GM18858 (cell line): ENCODE measurements around the gene ERN2.
"Not testable (repeated sequence)": the region's sequence is repeated elsewhere in the genome, so short reads cannot be mapped to it uniquely, and the experiment has no call there.

ENCODE experiments used
- ATAC-seq: cut with Tn5 transposase; IDR thresholded peaks from one replicate; pipeline ENCODE4 v1.9.1; 2021; ENCODE audit not compliant: unreplicated experiment

Gene ERN2

GRCh38 chr16:23712976-23713375 is at the start of gene ERN2:
Gene ERN2, minus strand, starts transcription at chr16:23713222. Its CDS starts 35 bp downstream, at chr16:23713187.
- no peak for ATAC-seq

DNA sequence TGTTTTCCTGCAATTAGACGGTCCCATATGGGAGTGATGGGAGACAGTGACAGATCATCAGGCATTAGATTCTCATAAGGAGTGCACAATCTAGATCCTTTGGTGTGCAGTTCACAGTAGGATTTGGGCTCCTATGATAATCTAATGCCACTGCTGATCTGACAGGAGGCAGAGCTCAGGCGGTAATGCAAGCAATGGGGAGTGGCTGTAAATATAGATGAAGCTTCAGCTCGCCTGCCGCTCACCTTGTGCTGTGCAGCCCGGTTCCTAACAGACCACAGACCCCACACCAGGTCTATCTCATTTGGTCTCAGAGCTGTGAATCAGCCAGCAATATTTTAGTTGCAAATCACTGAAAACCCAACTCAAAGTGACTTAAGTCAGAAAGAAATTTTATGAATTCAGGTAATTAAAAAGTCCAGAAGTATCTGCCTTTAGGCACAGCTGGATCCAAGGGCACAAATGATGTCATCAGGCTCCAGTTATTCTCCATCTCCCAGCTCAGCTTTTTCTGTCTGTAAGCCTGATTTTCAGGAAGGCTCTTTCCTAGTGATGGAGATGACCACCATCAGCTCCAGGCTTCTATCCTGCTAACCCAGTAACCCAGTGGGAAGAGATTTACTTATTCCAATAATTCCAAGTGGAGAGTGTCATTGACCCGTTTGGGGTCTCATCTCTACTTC is 45.1 kb upstream of the ERN2 start:
- ATAC-seq = no peak

- ATAC-seq = no peak
These were observed 44.1 kb upstream of the ERN2 start for GRCh38 chr16:23757116-23757515.

DNA sequence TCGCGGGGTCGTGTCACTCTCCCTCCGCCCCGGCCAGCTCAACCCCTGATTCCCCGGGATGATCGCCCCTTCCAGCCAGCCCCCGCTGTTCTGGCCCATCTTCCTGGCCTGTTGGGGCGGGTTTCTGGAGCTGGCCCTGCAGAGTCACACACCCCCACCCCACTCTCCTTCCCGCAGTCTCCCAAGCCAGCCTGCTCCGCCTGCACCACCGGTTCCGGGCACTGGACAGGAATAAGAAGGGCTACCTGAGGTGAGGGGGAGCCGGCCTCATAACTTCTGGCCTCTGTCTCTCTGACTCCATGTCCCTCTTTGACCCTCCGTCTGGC is 42.4 kb upstream of the ERN2 start:
- ATAC-seq = no peak

DNA sequence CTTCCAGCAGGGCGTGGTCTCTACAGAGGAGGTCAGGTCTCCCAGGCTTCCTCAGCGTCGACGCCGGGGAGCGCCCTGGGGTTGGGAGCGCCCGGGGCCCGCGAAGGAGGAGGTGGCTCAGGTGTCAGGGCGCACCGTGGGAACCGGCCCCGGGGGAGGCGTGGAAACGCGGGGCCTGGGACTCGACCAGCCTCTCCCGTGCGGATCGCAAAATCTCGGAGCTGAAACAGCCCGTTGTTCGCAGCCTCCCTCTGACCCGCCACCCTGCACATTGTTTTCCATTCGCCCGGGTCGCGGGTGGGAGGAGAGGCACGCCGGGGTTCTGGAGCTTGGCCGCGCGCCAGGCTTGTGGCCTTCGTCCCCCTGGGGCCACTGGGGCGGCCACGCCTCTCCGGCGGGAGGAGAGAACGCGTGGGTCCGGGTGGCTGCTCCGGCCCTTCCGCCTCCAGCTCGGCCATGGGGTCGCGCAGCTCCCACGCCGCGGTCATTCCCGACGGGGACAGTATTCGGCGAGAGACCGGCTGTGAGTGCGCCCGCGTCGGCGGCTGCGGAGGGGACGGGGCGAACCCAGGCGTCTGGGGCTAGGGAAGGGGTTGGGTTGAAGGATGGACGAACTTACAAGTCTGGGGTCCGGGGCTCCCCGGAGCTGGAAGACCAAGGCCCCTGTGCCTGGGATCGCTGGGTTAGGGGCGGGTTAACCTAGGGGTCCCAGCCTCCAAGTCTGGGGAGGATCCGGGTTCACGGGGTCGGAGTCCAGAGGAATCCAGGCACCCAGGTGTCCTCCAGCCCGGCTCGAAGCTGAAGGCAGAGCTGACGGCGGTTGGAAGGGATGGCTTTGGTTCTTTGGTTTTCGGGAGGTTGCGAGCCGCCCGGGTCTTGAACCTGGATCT is 41.8 kb upstream of the ERN2 start, which contains the start of gene CHP2:
CHP2 (plus strand) TSS at position 433 of the 890 bp plus-strand sequence; CDS start at position 457, 24 bp downstream.
- ATAC-seq = no peak

DNA sequence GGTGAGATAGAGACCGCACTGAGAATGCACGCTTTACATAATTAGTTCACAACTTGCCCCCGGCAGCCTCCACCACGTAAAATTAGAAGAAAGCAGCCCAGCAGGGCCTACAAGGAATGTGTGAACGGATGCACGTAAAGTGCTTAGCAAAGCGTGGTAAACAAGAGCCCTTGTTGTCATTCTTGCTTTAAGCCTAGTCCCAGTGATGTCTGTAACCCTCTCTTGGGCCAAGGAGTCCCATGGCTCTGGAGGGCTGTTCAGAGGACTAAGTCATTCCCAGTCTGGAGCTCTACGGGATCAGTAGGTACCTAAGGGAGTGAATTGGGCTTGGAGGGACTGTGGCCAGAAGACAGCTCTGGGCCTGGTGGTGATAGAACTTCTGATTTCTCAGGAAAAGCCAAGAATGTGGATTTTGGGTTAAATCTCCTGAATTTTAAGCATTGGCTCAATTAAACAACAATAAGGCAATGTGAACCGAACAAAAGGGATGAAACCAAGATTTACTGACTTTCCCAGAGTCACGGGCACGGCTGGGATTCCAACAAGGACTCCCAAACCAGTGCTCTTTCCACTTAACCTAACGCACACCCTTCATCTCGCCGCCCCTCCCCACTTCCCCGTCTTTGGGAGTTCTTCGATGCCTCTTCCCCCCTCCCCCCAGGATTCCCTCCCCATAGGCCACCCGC is 41.0 kb upstream of the ERN2 start:
- no peak for ATAC-seq

GRCh38 chr16:23751053-23751452 is 38.0 kb upstream of the ERN2 start:
- ATAC-seq = not testable (repeated sequence)

DNA sequence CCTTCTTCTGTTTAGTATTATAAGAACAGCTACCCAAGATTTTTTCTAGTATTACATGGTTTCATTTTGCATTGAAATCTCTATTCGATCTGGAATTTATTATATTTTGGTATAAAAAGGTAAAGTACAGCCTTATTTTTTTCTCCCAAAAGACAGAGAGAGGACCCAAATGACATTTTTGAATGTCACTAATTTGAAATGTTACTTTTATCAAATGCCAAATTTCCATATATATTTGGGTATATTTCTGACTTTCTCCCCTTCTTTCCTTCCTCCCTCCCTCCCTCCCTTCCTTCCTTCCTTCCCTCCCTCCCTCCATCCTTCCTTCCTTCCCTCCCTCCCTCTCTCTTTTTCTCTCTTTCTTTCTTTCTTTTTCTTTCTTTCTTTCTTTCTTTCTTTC is 35.6 kb upstream of the ERN2 start:
- ATAC-seq = no peak

DNA sequence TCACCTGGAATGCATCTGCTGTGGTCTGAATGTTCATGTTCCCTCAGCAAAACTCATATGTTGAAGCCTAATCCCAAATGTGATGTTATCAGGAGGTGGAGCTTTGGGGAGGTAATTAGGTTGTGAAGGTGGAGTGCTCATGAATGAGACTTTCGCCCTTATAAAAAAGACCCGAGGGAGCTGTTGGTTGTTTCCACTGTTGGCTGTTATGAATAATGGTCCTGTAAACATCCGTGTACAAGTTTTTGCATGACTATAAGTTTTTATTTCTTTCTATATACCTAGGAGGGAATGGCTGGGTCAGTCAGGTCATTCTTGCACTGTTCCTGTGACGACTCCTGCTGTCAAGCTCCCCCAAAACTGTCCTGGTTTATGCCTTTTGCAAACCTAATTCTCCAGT is 32.2 kb upstream of the ERN2 start:
- ATAC-seq = no peak

DNA sequence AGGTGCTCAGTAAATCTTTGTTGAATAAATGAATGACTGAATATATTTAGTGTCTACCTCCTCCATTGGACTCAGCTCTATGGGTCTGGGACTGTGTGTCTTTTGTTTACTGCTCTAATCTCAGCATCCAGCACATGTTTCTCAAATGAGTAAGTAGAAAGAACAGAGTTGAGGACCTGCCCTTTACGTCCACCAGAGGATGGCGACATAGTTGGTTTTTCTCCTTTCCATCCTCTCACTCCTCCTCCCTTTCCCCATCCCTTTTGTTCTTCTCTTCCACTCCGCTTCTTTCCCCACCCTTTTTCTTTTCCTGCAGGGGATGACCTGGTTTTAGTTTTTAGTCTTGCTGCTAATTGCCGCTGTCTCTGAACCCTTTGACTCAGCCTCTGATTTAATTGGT is 29.7 kb upstream of the ERN2 start:
- no peak for ATAC-seq

DNA sequence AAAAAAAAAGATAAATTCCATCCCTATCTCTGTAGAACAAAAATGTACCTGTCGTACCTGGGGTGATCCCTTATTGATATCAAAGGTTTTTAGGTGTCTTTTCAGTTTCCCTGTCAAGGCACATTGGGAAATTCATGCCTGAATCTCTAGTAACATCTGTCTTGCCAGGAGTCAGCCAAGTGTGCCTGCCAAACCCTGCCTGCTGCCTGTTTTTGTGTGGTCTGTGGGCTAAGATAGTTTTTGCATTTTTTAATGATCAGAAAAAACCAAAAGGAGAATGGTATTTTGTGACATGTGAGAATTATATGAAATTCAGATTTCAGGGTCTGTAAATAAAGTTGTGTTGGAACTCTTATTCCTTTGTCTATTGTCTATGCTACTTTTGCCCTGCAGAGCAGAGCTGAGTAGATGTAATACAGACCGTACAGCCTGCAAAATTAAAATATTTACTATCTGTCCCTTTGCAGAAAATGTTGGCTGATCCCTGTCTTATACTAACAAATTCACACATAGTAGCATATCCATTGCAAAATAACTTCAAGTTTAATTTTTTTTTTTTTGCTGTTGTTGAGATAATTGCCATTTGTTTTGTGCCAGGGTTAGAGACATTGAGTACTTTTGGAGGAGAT is 28.8 kb upstream of the ERN2 start:
- ATAC-seq = no peak

- ATAC-seq = no peak
These were observed 26.5 kb upstream of the ERN2 start for GRCh38 chr16:23739516-23739915.

- not testable (repeated sequence) for ATAC-seq
These were observed 24.5 kb upstream of the ERN2 start for GRCh38 chr16:23737423-23738028.

DNA sequence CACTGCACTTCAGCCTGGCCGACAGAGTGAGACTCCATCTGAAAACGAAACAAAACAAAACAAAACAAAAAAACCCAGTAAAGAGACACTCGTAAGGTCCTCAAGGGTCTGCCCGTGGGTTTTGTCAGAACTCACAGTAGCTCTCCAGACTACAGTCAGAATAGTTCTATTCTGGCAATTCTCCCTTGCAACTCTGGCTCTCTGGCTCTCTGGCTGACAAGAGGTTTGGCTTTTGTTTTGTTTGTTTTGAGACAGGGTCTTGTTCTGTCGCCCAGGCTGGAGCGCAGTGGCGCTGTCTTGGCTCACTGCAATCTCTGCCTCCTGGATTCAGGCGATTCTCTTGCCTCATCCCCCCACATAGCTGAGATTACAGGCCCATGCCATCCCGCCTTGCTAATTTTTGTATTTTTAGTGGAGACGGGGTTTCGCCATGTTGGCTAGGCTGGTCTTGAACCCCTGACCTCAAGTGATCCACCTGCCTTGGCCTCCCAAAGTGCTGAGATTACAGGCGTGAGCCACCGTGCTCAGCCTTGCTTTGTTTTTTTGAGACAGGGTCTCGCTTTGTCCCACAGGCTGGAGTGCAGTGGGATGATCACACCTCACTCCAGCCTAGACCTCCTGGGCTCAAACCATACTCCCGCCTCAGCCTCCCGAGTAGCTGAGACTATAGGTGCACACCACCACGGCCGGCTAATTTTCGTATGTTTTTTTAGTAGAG is 21.3 kb upstream of the ERN2 start:
- no peak for ATAC-seq

GRCh38 chr16:23729503-23730424 is 16.7 kb upstream of the ERN2 start:
- no peak for ATAC-seq

DNA sequence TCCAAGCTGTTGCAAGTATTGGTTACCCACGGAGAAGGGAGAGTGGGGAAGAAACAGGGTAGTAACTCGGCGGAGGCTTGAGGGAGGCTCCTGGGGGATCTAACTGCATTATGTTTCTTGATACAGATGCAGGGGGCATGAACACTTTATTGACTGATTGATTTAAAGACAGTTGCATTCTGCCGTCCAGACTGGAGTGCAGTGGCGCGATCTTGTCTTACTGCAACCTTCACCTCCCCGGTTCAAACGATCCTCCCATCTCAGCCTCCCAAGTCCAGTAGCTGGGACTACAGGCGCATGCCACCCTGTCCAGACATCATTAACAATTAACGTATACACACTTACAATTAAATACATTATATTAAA is 15.1 kb upstream of the ERN2 start:
- no peak for ATAC-seq

GRCh38 chr16:23726710-23727109 is 13.7 kb upstream of the ERN2 start:
- ATAC-seq = no peak

DNA sequence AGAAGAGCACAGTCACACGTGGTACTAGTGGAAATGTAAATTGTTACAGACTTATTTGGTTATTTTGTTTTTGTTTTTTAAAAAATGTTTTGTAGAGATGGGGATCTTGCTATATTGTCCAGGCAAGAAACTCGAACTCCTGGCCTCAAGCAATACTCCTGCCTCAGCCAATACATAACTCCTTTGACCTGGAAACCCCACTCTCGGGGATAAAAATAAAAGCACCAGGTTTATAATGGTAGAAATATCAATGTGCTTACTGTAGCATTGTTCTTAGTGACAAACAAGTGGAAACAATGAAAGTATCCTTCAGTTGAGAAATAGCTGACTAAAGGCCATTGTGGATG is 11.7 kb upstream of the ERN2 start:
- ATAC-seq = no peak

DNA sequence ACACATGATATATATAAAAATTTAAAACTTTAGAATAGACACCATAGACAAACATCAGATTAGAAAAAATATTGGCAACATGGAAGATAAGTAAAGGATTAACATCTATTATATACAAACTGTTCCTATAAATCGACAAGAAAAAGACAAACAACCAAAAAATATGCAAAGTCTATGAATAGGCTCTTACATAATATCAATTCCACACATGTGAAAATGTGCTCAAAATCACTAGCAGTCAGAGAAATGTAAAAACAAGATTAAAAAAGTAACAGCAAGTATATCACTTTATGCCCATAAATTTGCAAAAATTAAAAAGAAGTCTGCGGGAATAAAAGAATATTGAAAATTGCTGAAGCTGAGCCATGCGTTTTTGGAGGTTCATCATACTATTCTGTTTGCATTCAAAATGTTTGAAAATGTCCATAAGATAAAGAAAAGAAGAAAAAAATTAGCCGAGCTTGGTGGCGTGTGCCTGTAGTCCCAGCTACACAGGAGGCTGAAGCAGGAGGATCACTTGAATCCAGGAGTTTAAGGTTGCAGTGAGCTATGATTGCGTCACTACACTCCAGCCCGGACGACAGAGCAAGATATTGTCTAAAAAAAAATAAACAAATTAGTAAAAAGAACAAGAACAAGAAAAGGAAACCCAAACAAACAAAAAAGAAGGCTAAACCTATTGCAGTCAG is 11.2 kb upstream of the ERN2 start:
- no peak for ATAC-seq
